ENCODE measurements around the gene GSTA3.

Gene GSTA3

DNA sequence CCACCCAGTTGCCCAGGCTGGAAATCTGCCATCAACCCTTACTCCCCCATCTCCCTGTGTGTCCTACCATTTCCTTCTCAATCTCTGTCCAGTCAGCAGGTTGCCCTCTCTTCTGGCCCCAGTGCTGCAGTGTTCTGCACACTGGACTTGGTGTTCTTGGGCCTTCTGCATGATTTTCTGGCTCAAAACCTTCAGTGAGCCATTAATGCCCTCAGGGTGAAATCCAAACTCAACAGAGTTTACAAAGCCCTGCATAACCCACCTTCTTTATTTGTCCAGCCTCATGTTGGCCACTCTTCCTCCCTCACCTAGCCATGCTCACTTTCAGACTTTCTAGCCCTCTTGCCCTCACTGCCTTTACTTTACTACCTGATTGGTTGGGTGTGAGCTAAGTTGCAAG lies 5.0 kb upstream of the GSTA3 start:
- Mint-ChIP-seq H3K27me3 (ENCODE audit: low read depth) (peaks cover 3% of the 10 kb centered on the region), H3K4me3 (no peak overlapping the region), H3K27ac (no peak overlapping the region), H3K36me3 (ENCODE audit: low read depth) (no peaks in the 10 kb centered on the region), H3K4me1 (peaks cover 6% of the 10 kb centered on the region), H3K9me3 (no peaks in the 10 kb centered on the region)
- no peak for TF ChIP-seq CTCF (IDR thresholded peaks at IDR 0.05; ENCODE audit: unreplicated experiment in 3 of 3)

GRCh38 chr6:52910091-52910490 lies 593 bp upstream of the GSTA3 start:
- peaks cover 3% of the 10 kb centered on the region for H3K27me3 Mint-ChIP-seq (ENCODE audit: low read depth)
- H3K9me3 Mint-ChIP-seq = peaks cover 4% of the 10 kb centered on the region
- no peaks in the 10 kb centered on the region for H3K36me3 Mint-ChIP-seq (ENCODE audit: low read depth)
- H3K4me3 Mint-ChIP-seq = no peak overlapping the region
- H3K4me1 Mint-ChIP-seq = no peaks in the 10 kb centered on the region
- no peak for TF ChIP-seq CTCF (IDR thresholded peaks at IDR 0.05; ENCODE audit: unreplicated experiment in 3 of 3)
- H3K27ac Mint-ChIP-seq = no peak overlapping the region

GRCh38 chr6:52909131-52909530 lies 367 bp downstream of the GSTA3 start:
- no peak for TF ChIP-seq CTCF (IDR thresholded peaks at IDR 0.05; ENCODE audit: unreplicated experiment in 3 of 3)
- Mint-ChIP-seq H3K9me3 (peaks cover 4% of the 10 kb centered on the region), H3K27me3 (ENCODE audit: low read depth) (peaks cover 3% of the 10 kb centered on the region), H3K4me1 (no peaks in the 10 kb centered on the region), H3K4me3 (no peak overlapping the region), H3K36me3 (ENCODE audit: low read depth) (no peaks in the 10 kb centered on the region), H3K27ac (no peak overlapping the region)

- no peak overlapping the region for H3K4me3 Mint-ChIP-seq
- no peak overlapping the region for H3K27ac Mint-ChIP-seq
- H3K27me3 Mint-ChIP-seq (ENCODE audit: low read depth) = no peaks in the 10 kb centered on the region
- no peak for TF ChIP-seq CTCF (IDR thresholded peaks at IDR 0.05; ENCODE audit: unreplicated experiment in 3 of 3)
- no peaks in the 10 kb centered on the region for H3K36me3 Mint-ChIP-seq (ENCODE audit: low read depth)
- H3K4me1 Mint-ChIP-seq = no peaks in the 10 kb centered on the region
- peaks cover 4% of the 10 kb centered on the region for H3K9me3 Mint-ChIP-seq
Observed at GRCh38 chr6:52908526-52908925, 972 bp downstream of the GSTA3 start.

- no peaks in the 10 kb centered on the region for H3K36me3 Mint-ChIP-seq (ENCODE audit: low read depth)
- no peak overlapping the region for H3K27ac Mint-ChIP-seq
- H3K4me1 Mint-ChIP-seq = no peaks in the 10 kb centered on the region
Observed at GRCh38 chr6:52904562-52905279, 4.8 kb downstream of the GSTA3 start.

More at GRCh38 chr6:52904562-52905279, 4.8 kb downstream of the GSTA3 start:
- no peak overlapping the region for H3K4me3 Mint-ChIP-seq
- H3K27me3 Mint-ChIP-seq (ENCODE audit: low read depth) = peaks cover 4% of the 10 kb centered on the region
- TF ChIP-seq CTCF (IDR thresholded peaks at IDR 0.05; ENCODE audit: unreplicated experiment in 3 of 3) = no peak
- peaks cover 7% of the 10 kb centered on the region for H3K9me3 Mint-ChIP-seq

Data from nephron (organoid).